Choroid plexus epithelial cell (primary cell): Measurements from ENCODE around the gene CFAP74.

Experiments
- DNase-seq: peaks from one replicate; pipeline ENCODE4 v3.0.0-alpha.2; 2010; ENCODE audit warnings: low read depth
- H3K4me3 ChIP-seq: 2 replicates; pipeline ENCODE4 v1.5.1; 2011; ENCODE audit warnings: low read depth, mild to moderate bottlenecking, control low read depth, low read length, moderate library complexity
- CTCF ChIP-seq: conservative IDR thresholded peaks from 2 replicates; pipeline ENCODE4 v1.5.1; 2011; ENCODE audit warnings: low read depth, mild to moderate bottlenecking, control low read depth, inconsistent platforms, low read length, moderate library complexity

The CFAP74 gene

GRCh38 chr1:1875932-1876331 is 127.7 kb downstream of the CFAP74 start:
- H3K4me3 ChIP-seq = no peak overlapping the region
- no peak for DNase-seq
- TF ChIP-seq CTCF = no peak

GRCh38 chr1:1874901-1875300 is 128.7 kb downstream of the CFAP74 start:
- no peak for TF ChIP-seq CTCF
- no peak overlapping the region for H3K4me3 ChIP-seq

GRCh38 chr1:1873186-1873585 is 130.4 kb downstream of the CFAP74 start:
- H3K4me3 ChIP-seq = no peak overlapping the region
- no peak for DNase-seq
- no peak for TF ChIP-seq CTCF

More at GRCh38 chr1:1874901-1875300, 128.7 kb downstream of the CFAP74 start:
- DNase-seq = no peak

- no peak for TF ChIP-seq CTCF
- DNase-seq = no peak
- no peak overlapping the region for H3K4me3 ChIP-seq
These were observed 131.1 kb downstream of the CFAP74 start for GRCh38 chr1:1872329-1872994.
